Hepatocyte (in vitro differentiated cells): ENCODE measurements around the gene LRRC27.

Experiments used
- EZH2 ChIP-seq: fragments of 200-600 bp; sonication (generic); IDR thresholded peaks from 2 replicates; pipeline ENCODE4 v1.6.1; 2016; ENCODE audit warnings: antibody characterized with exemption, mild to moderate bottlenecking, borderline replicate concordance
- TF ChIP-seq, protein P1 (sequence below): fragments of 200-600 bp; sonication (generic); IDR thresholded peaks from 2 replicates; pipeline ENCODE4 v1.5.1; 2016; ENCODE audit warnings: antibody characterized with exemption, mild to moderate bottlenecking; ENCODE audit not compliant: poor library complexity

- TF ChIP-seq, protein P1, sequence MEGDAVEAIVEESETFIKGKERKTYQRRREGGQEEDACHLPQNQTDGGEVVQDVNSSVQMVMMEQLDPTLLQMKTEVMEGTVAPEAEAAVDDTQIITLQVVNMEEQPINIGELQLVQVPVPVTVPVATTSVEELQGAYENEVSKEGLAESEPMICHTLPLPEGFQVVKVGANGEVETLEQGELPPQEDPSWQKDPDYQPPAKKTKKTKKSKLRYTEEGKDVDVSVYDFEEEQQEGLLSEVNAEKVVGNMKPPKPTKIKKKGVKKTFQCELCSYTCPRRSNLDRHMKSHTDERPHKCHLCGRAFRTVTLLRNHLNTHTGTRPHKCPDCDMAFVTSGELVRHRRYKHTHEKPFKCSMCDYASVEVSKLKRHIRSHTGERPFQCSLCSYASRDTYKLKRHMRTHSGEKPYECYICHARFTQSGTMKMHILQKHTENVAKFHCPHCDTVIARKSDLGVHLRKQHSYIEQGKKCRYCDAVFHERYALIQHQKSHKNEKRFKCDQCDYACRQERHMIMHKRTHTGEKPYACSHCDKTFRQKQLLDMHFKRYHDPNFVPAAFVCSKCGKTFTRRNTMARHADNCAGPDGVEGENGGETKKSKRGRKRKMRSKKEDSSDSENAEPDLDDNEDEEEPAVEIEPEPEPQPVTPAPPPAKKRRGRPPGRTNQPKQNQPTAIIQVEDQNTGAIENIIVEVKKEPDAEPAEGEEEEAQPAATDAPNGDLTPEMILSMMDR: no peak
- no peak for TF ChIP-seq EZH2
Measured at GRCh38 chr10:132404911-132405462, 73.0 kb downstream of the LRRC27 start.
